HepG2 (cell line): Measurements from ENCODE around the gene MBD2. TPM values are rescaled to one million over a fixed set of nuclear protein-coding genes. Genes with fewer than 3 reads are reported as not detected.

Experiments used
- BCL6 ChIP-seq: IDR thresholded peaks from 2 replicates; pipeline ENCODE4 v1.6.1; 2016; ENCODE audit warnings: missing genetic modification reagents, missing compliant biosample characterization
- GMEB2 ChIP-seq: IDR thresholded peaks from 2 replicates; pipeline ENCODE4 v1.6.1; 2016; ENCODE audit warnings: missing biosample characterization, missing genetic modification reagents, low read depth
- KDM2A ChIP-seq: sonication (generic); formaldehyde crosslinking; IDR thresholded peaks from 2 replicates; pipeline ENCODE4 v1.4.0; 2020; ENCODE audit warnings: low read depth, missing genetic modification reagents, borderline replicate concordance
- KLF13 ChIP-seq: sonication (generic); formaldehyde crosslinking; IDR thresholded peaks from 2 replicates; pipeline ENCODE4 v1.4.0; 2020; ENCODE audit warnings: mild to moderate bottlenecking, missing genetic modification reagents
- MYC ChIP-seq: sonication (generic); formaldehyde crosslinking; IDR thresholded peaks from 2 replicates; pipeline ENCODE4 v1.9.0; 2021; ENCODE audit warnings: missing genetic modification reagents, borderline replicate concordance
- MZF1 ChIP-seq: sonication (generic); formaldehyde crosslinking; IDR thresholded peaks from 2 replicates; pipeline ENCODE4 v1.8.1; 2023; ENCODE audit warnings: mild to moderate bottlenecking, missing genetic modification reagents, borderline replicate concordance
- NAIF1 ChIP-seq: sonication (generic); formaldehyde crosslinking; IDR thresholded peaks from 2 replicates; pipeline ENCODE4 v1.5.0; 2020; ENCODE audit warnings: mild to moderate bottlenecking, missing genetic modification reagents, borderline replicate concordance
- NBN ChIP-seq: fragments of 450-650 bp; conservative IDR thresholded peaks from 2 replicates; pipeline ENCODE4 v1.6.1; 2017
- SP4 ChIP-seq: sonication (generic); formaldehyde crosslinking; IDR thresholded peaks from 2 replicates; pipeline ENCODE4 v1.8.1; 2023; ENCODE audit warnings: mild to moderate bottlenecking, missing genetic modification reagents
- SP5 ChIP-seq: IDR thresholded peaks from 2 replicates; pipeline ENCODE4 v1.6.1; 2016; ENCODE audit warnings: low read depth, borderline replicate concordance
- TRAFD1 ChIP-seq: sonication (generic); formaldehyde crosslinking; IDR thresholded peaks from 2 replicates; pipeline ENCODE4 v1.5.1; 2020; ENCODE audit warnings: missing genetic modification reagents, mild to moderate bottlenecking, borderline replicate concordance
- TRIM22 ChIP-seq: fragments of 450-650 bp; IDR thresholded peaks from 2 replicates; pipeline ENCODE4 v1.6.1; 2017
- ZBTB46 ChIP-seq: sonication (generic); formaldehyde crosslinking; IDR thresholded peaks from 2 replicates; pipeline ENCODE4 v1.4.0; 2020; ENCODE audit warnings: mild to moderate bottlenecking, missing genetic modification reagents, borderline replicate concordance
- ZNF609 ChIP-seq: sonication (generic); formaldehyde crosslinking; IDR thresholded peaks from 2 replicates; pipeline ENCODE4 v1.4.0; 2020; ENCODE audit warnings: mild to moderate bottlenecking, missing genetic modification reagents, borderline replicate concordance
- ZNF800 ChIP-seq: sonication (generic); formaldehyde crosslinking; IDR thresholded peaks from 2 replicates; pipeline ENCODE4 v1.4.0; 2020; ENCODE audit warnings: missing genetic modification reagents
- polyA plus RNA-seq, 8 experiments: library from polyadenylated mRNA; depleted of rRNA in 3 of 8; stranded (reverse) in 7 of 8; unstranded in 1 of 8; fragments of >200 nt; fragmentation: Illumina TruSeq in 4 of 8; extraction: Trizol in 4 of 8; gene quantifications; 2 replicates each; pipeline versions ENCODE4 v1.2.1 to v1.2.3, GENCODE V29; 2011 to 2016; ENCODE audit warnings: low read depth in 4 of 8, missing spikeins in 1 of 8, mixed read lengths in 1 of 8; ENCODE audit not compliant: insufficient read depth in 1 of 8
- total RNA-seq, 5 experiments: library from RNA; depleted of rRNA; stranded (reverse); fragments of >200 nt; fragmentation: Illumina TruSeq; extraction: Trizol; gene quantifications; 2 replicates each; pipeline ENCODE4 v1.2.3, GENCODE V29; 2016; ENCODE audit warnings: low read depth in 1 of 5

The MBD2 gene
- total and polyA plus RNA-seq, 2 of the 13 experiments (the other 11 are each of a cell fraction or from before 2014, with no cell fraction given) = 19.1 to 38.5 TPM

GRCh38 chr18:54224379-54225014, at the start of gene MBD2 (continued):
- TF ChIP-seq SP4 (CRISPR knock-in tag) (peak; percentile 81), TRIM22 (no peak), BCL6 (CRISPR knock-in tag) (no peak), KLF13 (no peak), TRAFD1 (no peak), ZNF609 (CRISPR knock-in tag) (no peak), ZBTB46 (CRISPR knock-in tag) (no peak), GMEB2 (no peak), NAIF1 (CRISPR knock-in tag) (peak; percentile 100), ZNF800 (CRISPR knock-in tag) (peak; percentile 20; the same call in 1 of the 2 replicates), SP5 (peak; percentile 76; the same call in 1 of the 2 replicates), MZF1 (CRISPR knock-in tag) (no peak), MYC (CRISPR knock-in tag) (peak; percentile 37), NBN (no peak), KDM2A (peak; percentile 58; the same call in 1 of the 2 replicates)
